NT2/D1 (cell line): Measurements from ENCODE around the gene UNC13C.

Experiments
- SUZ12 ChIP-seq: IDR thresholded peaks from 2 replicates; pipeline ENCODE4 v1.6.1; 2011; ENCODE audit not compliant: insufficient read length, insufficient read depth; ENCODE audit errors: extremely low read depth
- YY1 ChIP-seq: IDR thresholded peaks from 2 replicates; pipeline ENCODE4 v1.6.1; 2011; ENCODE audit not compliant: insufficient read length, insufficient read depth
- ZNF274 ChIP-seq: IDR thresholded peaks from 2 replicates; pipeline ENCODE4 v1.6.1; 2011; ENCODE audit warnings: mild to moderate bottlenecking, low read depth, low read length

DNA sequence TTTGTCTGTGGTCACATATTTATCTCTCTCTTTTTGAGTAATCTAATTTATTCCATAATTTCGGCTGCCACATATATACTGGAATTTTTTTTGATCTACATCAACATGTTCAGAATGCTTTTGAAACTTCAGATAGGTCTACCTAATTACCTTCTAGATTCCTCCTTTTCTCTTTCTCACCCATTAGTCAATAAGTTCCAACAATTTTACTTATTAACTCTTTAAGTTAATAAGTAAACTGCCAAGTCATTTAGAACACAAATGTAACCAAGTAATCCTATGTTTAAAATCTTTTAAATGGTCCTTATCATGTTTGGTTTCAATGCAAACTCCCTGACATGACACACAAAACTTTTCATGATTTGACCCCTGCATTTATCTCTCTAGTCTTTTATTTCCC lies 410.5 kb downstream of the UNC13C start:
- TF ChIP-seq ZNF274 = no peak
- TF ChIP-seq SUZ12 = no peak
- no peak for TF ChIP-seq YY1
